CD4-positive, alpha-beta T cell treated with Interferon gamma for 1 hour (primary cell): ENCODE results near the gene TUBA1B.

Experiments used
- DNase-seq: peaks from one replicate; pipeline ENCODE4 v3.0.0-alpha.2; 2020

Gene TUBA1B

DNA sequence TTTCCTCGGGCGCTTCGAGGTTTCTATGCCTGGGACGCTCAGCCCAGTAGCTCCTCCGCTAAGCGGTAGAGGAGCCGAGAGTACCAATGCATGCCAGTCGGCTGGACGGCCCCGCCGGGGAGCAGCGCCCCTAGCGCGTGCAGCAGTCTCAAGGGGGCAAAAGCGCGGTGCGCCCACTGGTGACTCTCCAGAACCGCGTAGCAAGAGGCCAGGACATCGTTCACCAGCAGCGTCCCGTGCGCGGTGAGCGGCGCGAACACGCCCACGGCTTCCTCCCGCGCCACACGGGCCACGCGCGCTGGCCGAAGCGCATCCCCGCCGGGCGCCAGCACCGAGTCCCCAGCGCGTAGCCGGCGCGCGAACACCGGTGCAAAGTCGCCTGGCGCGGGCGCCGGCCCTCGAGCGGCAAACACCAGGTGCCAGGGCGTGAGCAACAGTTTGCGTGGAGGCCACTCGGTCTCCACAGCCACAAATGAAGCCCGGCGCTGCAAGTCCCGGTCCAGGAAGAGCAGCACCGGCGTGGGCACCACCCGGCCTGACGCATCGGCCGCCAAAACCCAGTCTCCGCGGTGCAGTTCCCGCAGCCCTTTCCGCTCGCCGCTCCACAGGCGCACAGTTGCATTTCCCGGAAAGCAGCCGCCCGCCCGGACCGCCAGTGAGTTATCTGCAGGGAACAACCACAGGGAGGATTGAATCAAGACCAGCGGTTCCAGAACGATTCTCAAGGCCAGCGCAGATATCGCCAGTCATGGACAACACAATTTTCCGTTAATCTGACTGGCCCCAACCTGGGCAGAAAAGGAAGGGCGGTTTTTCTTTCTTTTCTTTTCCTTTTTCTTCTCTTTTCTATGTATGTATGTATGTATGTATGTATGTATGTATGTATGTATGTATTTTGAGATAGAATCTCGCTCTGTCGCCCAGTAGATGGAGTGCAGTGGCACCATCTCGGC, 41.1 kb downstream of the TUBA1B start:
- peak; percentile 62 for DNase-seq

DNA sequence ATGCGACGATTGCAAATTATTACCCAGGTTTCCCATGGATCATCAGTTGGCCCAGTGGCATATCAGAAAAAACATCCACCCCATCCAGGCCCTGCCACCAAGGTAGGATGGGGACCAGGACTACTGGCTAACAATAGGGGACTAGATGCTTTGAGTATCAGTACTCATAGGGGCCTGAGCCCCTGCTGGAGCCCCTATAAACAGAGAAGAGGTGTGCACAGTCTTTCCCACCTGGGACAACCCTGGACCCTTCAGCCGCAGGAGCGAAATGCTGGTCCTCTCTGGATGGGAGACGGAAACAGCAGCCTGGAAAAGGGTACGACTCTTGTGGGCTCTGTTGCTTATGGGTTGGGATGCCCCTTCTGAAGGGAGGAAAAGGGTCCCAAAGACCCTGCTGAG, 42.3 kb downstream of the TUBA1B start:
- DNase-seq: no peak

DNA sequence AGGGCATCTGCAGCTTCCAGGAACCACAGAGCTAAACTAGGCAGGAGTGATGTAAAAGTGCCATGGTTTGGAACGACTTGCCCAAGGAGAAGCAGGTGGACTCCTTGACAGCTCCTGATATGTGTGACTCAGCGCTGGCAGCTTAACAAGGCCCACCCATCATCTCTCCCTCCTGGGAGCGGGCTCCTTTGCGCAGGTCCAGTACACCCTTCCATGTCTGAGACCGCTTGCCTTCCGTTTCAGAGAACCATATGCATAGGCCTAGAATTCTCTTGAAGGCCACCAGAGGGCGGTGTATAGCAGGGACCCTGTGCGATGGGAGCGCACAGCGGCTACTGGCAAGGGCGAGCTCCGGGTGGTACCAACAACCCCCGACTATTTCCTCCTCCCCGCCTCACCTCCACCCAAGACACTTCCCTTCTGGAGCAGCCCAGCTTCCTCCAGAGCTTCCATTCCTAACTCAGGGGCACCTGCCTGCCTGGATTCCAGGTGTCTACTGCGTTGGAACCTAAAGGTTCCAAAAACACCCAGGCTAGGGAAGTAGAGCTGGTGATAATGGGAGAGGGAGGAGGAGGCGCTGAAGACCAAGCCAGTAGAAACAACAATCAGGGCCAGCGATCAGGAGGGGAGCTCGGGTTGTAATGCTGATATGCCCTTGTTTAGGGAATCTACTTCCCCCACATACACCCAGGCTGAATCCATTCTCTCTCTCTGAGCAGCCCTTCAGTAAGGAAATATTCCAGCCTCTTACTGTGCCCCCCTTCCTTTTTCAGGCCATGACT, 42.9 kb downstream of the TUBA1B start:
- peak; percentile 76 for DNase-seq

DNA sequence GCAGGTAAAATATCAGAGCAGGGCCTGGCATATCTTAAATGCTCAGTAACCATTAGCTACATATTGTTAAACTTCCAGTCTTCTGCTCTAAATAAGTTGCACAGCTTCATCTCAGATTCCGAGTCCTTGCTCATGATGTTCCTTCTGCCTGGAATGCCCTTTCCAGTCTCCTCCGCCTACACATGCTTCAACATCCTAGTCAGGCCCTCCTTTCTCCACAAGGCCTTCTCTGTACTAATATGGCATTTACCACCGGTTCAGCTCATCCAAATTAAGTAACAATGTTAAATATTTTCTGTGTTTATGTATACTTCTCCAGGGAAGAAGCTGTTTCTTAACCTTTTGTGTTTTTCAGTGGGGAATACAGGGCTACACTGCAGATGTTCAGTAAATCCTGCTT, 45.1 kb downstream of the TUBA1B start:
- DNase-seq: no peak

DNA sequence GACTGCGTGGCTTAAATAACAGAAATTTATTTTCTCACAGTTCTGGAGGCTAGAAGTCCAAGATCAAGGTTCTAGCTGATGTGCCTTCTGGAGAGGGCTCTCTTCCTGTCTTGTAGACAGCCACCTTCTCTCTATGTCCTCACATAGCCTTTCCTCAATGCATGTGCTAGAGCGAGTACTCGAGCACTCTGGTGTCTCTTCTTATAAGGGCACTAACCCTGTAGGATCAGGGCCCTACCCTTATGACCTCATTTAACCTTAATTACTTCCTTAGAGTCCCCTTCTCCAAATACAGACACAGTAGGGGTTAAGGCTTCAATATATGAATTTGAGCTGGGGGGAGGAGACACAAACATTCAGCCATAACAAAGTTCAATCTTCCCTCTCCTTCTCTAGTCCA, 46.8 kb downstream of the TUBA1B start:
- no peak for DNase-seq

DNA sequence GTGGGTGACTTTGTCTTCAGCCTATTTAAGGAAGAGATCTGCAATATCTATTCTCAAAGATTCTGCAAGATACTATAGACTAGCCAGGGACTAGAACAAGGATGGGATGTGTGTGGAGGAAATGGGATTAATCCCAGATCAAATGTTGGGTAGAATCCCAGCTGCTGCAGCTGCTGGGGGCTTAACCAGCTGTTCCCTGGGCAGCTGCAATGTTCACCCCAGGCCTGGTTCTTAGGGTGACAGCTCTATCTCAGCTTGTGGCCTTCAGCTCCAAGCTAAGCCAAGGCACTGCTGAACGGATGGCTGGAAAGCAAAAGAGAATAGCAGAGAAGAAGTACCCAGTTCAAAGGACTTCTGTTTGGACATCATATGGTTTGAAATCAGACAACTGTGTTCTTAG, 51.4 kb downstream of the TUBA1B start:
- no peak for DNase-seq
